Activated naive CD4-positive, alpha-beta T cell treated with anti-CD3 and anti-CD28 coated beads, Interleukin-2, amount 50 U/mL, for 72 hours (primary cell): ENCODE measurements around the gene MTG2. TPM values are rescaled to one million over a fixed set of nuclear protein-coding genes. Genes with fewer than 3 reads are reported as not detected.

Experiments used
- ATAC-seq, 2 donors: fragments of 150-1000 bp; cut with Tn5 transposase; 2 replicates each; pipeline ENCODE4 v1.10.0; 2021; ENCODE audit warnings: mild to moderate bottlenecking in 2 of 2, moderate library complexity in 2 of 2
- DNase-seq, 2 donors: peaks; one replicate each; pipeline ENCODE4 v3.0.0; 2021 to 2022; ENCODE audit warnings: low spot score in 2 of 2
- H3K27ac Mint-ChIP-seq, 2 donors: one replicate each; pipeline ENCODE4 v1.8.0; 2022; ENCODE audit warnings: mild to moderate bottlenecking in 2 of 2, mixed read lengths in 2 of 2
- H3K36me3 Mint-ChIP-seq, 2 donors: one replicate each; pipeline ENCODE4 v1.8.0; 2022; ENCODE audit warnings: mixed read lengths in 2 of 2
- H3K9me3 Mint-ChIP-seq, 2 donors: one replicate each; pipeline ENCODE4 v1.8.0; 2022; ENCODE audit warnings: mixed read lengths in 2 of 2
- total RNA-seq, 2 donors: library from RNA; stranded (reverse); gene quantifications; one replicate each; pipeline ENCODE4 v1.2.3, GENCODE V29; 2022

Gene MTG2
- total RNA-seq, 2 donors from 2014 or later = 33.9 to 39.5 TPM

DNA sequence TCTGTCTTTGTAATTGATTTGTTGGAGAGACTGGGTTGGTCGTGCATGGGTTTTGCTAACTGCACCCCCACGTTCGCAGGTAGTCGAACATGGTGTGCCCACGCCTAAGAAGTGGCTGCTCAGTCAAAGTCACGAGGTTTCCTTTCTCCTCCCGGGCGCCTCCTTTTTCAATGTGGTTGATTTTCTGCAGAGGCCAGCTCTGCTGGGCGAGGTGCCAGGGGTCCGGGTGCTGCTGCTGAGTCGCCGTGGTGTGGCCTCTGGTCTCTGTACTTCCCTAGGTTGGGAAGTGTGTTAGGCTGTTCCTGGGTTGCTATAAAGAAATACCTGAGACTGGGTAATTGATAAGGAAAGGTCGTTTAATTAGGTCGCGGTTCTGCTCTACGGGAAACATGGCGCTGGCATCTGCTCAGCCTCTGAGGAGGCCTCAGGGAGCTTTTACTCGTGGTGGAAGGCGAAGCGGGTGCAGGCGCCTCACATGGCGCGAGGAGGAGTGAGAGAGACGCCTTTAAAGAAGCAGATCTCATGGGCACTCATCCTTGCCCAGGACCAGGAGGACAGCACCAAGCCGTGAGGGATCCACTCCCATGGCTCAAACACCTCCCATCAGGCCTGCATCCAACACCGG lies 69.6 kb downstream of the MTG2 start:
- Mint-ChIP-seq H3K9me3 (no peaks in the 10 kb centered on the region), H3K36me3 (no peaks in the 10 kb centered on the region), H3K27ac (peak overlapping the region in 1 of 2 donors; percentile 36)
- ATAC-seq (no peak), DNase-seq (no peak)

Other genes starting within 250 kb of the MTG2 start
- 10 to 100 TPM; 16.3 to 22.0 TPM for gene TAF4, start 117.1 kb upstream of the MTG2 start, total RNA-seq
- 10 to 100 TPM; 34.3 to 35.6 TPM for gene LSM14B, start 60.6 kb upstream of the MTG2 start, total RNA-seq
- 100 to 1,000 TPM; 253 to 333 TPM for gene PSMA7, start 39.6 kb upstream of the MTG2 start, total RNA-seq
- gene SS18L1, start 39.3 kb upstream of the MTG2 start, total RNA-seq = 10 to 100 TPM; 21.7 to 52.4 TPM
- not detected for gene HRH3, start 37.2 kb downstream of the MTG2 start, total RNA-seq
- gene OSBPL2, start 55.5 kb downstream of the MTG2 start, total RNA-seq = 10 to 100 TPM; 30.0 to 49.5 TPM
- 10 to 100 TPM; 92.6 to 93.6 TPM for gene ADRM1, start 120.0 kb downstream of the MTG2 start, total RNA-seq
- gene LAMA5, start 184.3 kb downstream of the MTG2 start, total RNA-seq = under 1 TPM; 0.36 to 0.95 TPM
- 1,000 to 10,000 TPM; 2,243 to 2,653 TPM for gene RPS21, start 204.1 kb downstream of the MTG2 start, total RNA-seq
- gene CABLES2, start 224.3 kb downstream of the MTG2 start, total RNA-seq = 1 to 10 TPM; 5.8 to 6.4 TPM
- not detected for gene RBBP8NL, start 244.5 kb downstream of the MTG2 start, total RNA-seq